CD14-positive monocyte (primary cell): ENCODE data around the gene KCNIP2. TPM values are rescaled to one million over a fixed set of nuclear protein-coding genes. Genes with fewer than 3 reads are reported as not detected.
A peak's percentile ranks its signal among the peaks of the same experiment; 100 is the strongest.

Experiments used
- DNase-seq, 3 donors: peaks; one replicate each; pipeline ENCODE4 v3.0.0-alpha.2; 2011 to 2022
- H2AFZ ChIP-seq: 2 replicates; pipeline ENCODE4 v1.6.0; 2012; ENCODE audit warnings: mild to moderate bottlenecking, low read depth, low read length, inconsistent platforms; ENCODE audit not compliant: insufficient read depth, poor library complexity, severe bottlenecking
- H3K27ac ChIP-seq, 2 donors: 1 replicate in 1 of 2; 2 replicates in 1 of 2; pipeline ENCODE4 v1.5.1; 2012 to 2013; ENCODE audit warnings: low read length in 2 of 2, control low read depth in 1 of 2, inconsistent platforms in 1 of 2, low read depth in 1 of 2, mild to moderate bottlenecking in 1 of 2
- H3K27me3 ChIP-seq, 2 donors: one replicate each; pipeline versions ENCODE4 v1.6.0 to v1.6.1; 2011 to 2013; ENCODE audit warnings: low read length in 2 of 2; ENCODE audit not compliant: control insufficient read depth in 2 of 2, insufficient read depth in 2 of 2
- H3K36me3 ChIP-seq, 2 donors: replicated peaks in 1 of 2; 1 replicate in 1 of 2; 2 replicates in 1 of 2; pipeline versions ENCODE4 v1.5.1 to v1.6.1; 2012 to 2013; ENCODE audit warnings: low read length in 2 of 2, control low read depth in 1 of 2, inconsistent platforms in 1 of 2, mild to moderate bottlenecking in 1 of 2; ENCODE audit not compliant: insufficient read depth in 2 of 2, control insufficient read depth in 1 of 2
- H3K4me1 ChIP-seq, 2 donors: 1 replicate in 1 of 2; 2 replicates in 1 of 2; pipeline versions ENCODE4 v1.5.1 to v1.6.1; 2012 to 2013; ENCODE audit warnings: low read length in 2 of 2, control low read depth in 1 of 2, inconsistent platforms in 1 of 2, mild to moderate bottlenecking in 1 of 2, moderate library complexity in 1 of 2; ENCODE audit not compliant: insufficient read depth in 2 of 2, control insufficient read depth in 1 of 2
- H3K4me2 ChIP-seq: replicated peaks from 2 replicates; pipeline ENCODE3; 2012; ENCODE audit warnings: low read length, moderate library complexity, mild to moderate bottlenecking; ENCODE audit not compliant: poor library complexity, severe bottlenecking; ENCODE audit errors: extremely low read depth
- H3K4me3 ChIP-seq, 3 experiments: fragments of 200-600 bp in 1 of 3; sonication (generic) in 1 of 3; replicated peaks in 1 of 3; 1 replicate in 2 of 3; 2 replicates in 1 of 3; pipeline ENCODE4 v1.5.1; 2011 to 2013; ENCODE audit warnings: low read length in 3 of 3, mild to moderate bottlenecking in 3 of 3, control low read depth in 2 of 3, low read depth in 2 of 3, inconsistent platforms in 1 of 3, moderate library complexity in 1 of 3
- H3K79me2 ChIP-seq: 2 replicates; pipeline ENCODE4 v1.6.0; 2012; ENCODE audit warnings: mild to moderate bottlenecking, control low read depth, inconsistent platforms, low read length, moderate library complexity; ENCODE audit not compliant: insufficient read depth
- H3K9ac ChIP-seq: 2 replicates; pipeline ENCODE4 v1.6.0; 2017; ENCODE audit warnings: low read length, mild to moderate bottlenecking; ENCODE audit not compliant: insufficient read depth, poor library complexity, severe bottlenecking
- H3K9me3 ChIP-seq, 2 donors: replicated peaks in 1 of 2; 1 replicate in 1 of 2; 2 replicates in 1 of 2; pipeline versions ENCODE4 v1.5.1 to v1.6.1; 2012 to 2013; ENCODE audit warnings: low read length in 2 of 2, control low read depth in 1 of 2; ENCODE audit not compliant: control insufficient read depth in 1 of 2, insufficient read depth in 1 of 2
- H4K20me1 ChIP-seq: 2 replicates; pipeline ENCODE4 v1.6.0; 2012; ENCODE audit warnings: mild to moderate bottlenecking, low read length, control low read depth, moderate library complexity; ENCODE audit not compliant: insufficient read depth
- H3K27ac Mint-ChIP-seq, 7 donors: one replicate each; pipeline ENCODE4 v1.8.0; 2020; ENCODE audit warnings: mild to moderate bottlenecking in 7 of 7, mixed read lengths in 7 of 7, moderate library complexity in 6 of 7, inconsistent platforms in 2 of 7
- H3K27me3 Mint-ChIP-seq, 3 donors: one replicate each; pipeline ENCODE4 v1.8.0; 2021 to 2022; ENCODE audit warnings: low read depth in 3 of 3, mild to moderate bottlenecking in 3 of 3, mixed read lengths in 3 of 3, moderate library complexity in 3 of 3, inconsistent platforms in 1 of 3
- H3K36me3 Mint-ChIP-seq, 2 donors: one replicate each; pipeline ENCODE4 v1.8.0; 2020; ENCODE audit warnings: mixed read lengths in 2 of 2, inconsistent platforms in 1 of 2, mild to moderate bottlenecking in 1 of 2
- H3K4me1 Mint-ChIP-seq: one replicate; pipeline ENCODE4 v1.8.0; 2020; ENCODE audit warnings: mild to moderate bottlenecking, mixed read lengths
- H3K4me3 Mint-ChIP-seq, 2 donors: one replicate each; pipeline ENCODE4 v1.8.0; 2020; ENCODE audit warnings: mild to moderate bottlenecking in 2 of 2, mixed read lengths in 2 of 2, moderate library complexity in 1 of 2
- H3K9me3 Mint-ChIP-seq, 7 donors: one replicate each; pipeline ENCODE4 v1.8.0; 2020 to 2022; ENCODE audit warnings: mixed read lengths in 7 of 7, mild to moderate bottlenecking in 6 of 7, moderate library complexity in 6 of 7, inconsistent platforms in 2 of 7
- CTCF ChIP-seq: fragments of 200-600 bp; IDR thresholded peaks from one replicate; pipeline ENCODE4 v1.8.0; 2022; ENCODE audit warnings: antibody characterized with exemption, mild to moderate bottlenecking
- WGBS: methylation state at CpG from one replicate; pipeline ENCODE4 v1.1.5; 2013; ENCODE audit warnings: missing lambda C conversion rate; ENCODE audit not compliant: insufficient coverage; 5-methylcytosine and 5-hydroxymethylcytosine counted together
- intact Hi-C, 2 donors: fragments of 100-400 bp; cut with micrococcal nuclease; formaldehyde crosslinking; loops; one replicate each; pipeline versions ENCODE4 v1.15.0 to v1.15.1; 2023
- polyA plus RNA-seq, 3 donors: library from polyadenylated mRNA; depleted of rRNA in 1 of 3; unstranded in 2 of 3; stranded (reverse) in 1 of 3; fragments of 300-500 nt in 2 of 3; fragments of >200 nt in 1 of 3; fragmentation: Illumina TruSeq in 2 of 3; gene quantifications; 1 replicate in 2 of 3; 2 replicates in 1 of 3; pipeline ENCODE4 v1.2.3, GENCODE V29; 2012 to 2021

Gene KCNIP2
- polyA plus RNA-seq, 3 donors = 0.48 to 2.1 TPM; not detected in 1

- no CpG with 5 or more reads among the region's 4 CpGs for WGBS
- H3K79me2 ChIP-seq = no peaks in the 10 kb centered on the region
- Mint-ChIP-seq H3K36me3 (peaks cover under 1 to 8% of the 10 kb centered on the region in 2 donors), H3K4me1 (peaks cover 60% of the 10 kb centered on the region), H3K4me3 (no peak overlapping the region), H3K9me3 (no peaks in the 10 kb centered on the region), H3K27ac (no peak overlapping the region), H3K27me3 (peaks cover 0 to 2% (median 0%) of the 10 kb centered on the region in 3 donors)
- peaks cover 32% of the 10 kb centered on the region for H4K20me1 ChIP-seq
- no peak overlapping the region for H2AFZ ChIP-seq
- H3K27ac ChIP-seq = no peak overlapping the region
- H3K27me3 ChIP-seq = no peaks in the 10 kb centered on the region
- no peaks in the 10 kb centered on the region for H3K9me3 ChIP-seq
- intact Hi-C loops = loop anchor here in 1 of 2 donors (5.0 kb wide), 1 partner anchor 320 kb away; the partner anchor contains the start of gene NOLC1
- no peak overlapping the region for H3K9ac ChIP-seq
- TF ChIP-seq CTCF = no peak
- no peak overlapping the region for H3K4me2 ChIP-seq
- peaks cover 55 to 59% of the 10 kb centered on the region in 2 donors for H3K4me1 ChIP-seq
- peaks cover 0 to 4% of the 10 kb centered on the region in 2 donors for H3K36me3 ChIP-seq
- H3K4me3 ChIP-seq = no peak overlapping the region
- no peak for DNase-seq
Measured at GRCh38 chr10:101832325-101832771, 11.3 kb downstream of the KCNIP2 start.

GRCh38 chr10:101831169-101831811 lies 12.3 kb downstream of the KCNIP2 start:
- intact Hi-C loops = loop anchor here in 1 of 2 donors (5.0 kb wide), 1 partner anchor 321 kb away; the partner anchor contains the start of gene NOLC1
- no peaks in the 10 kb centered on the region for H3K79me2 ChIP-seq
- peak overlapping the region; percentile 44 to 86 for H3K27ac ChIP-seq
- Mint-ChIP-seq H3K27me3 (peaks cover 0 to 2% (median 0%) of the 10 kb centered on the region in 3 donors), H3K36me3 (peaks cover 4 to 11% of the 10 kb centered on the region in 2 donors), H3K9me3 (no peaks in the 10 kb centered on the region), H3K4me1 (peaks cover 59% of the 10 kb centered on the region), H3K4me3 (peak overlapping the region; percentile 69 to 90), H3K27ac (peak overlapping the region; percentile 66 to 92 (median 86))
- peak in 1 of 3 donors; percentile 49 for DNase-seq
- peaks cover 55 to 59% of the 10 kb centered on the region in 2 donors for H3K4me1 ChIP-seq
- H3K4me2 ChIP-seq = peak overlapping the region; percentile 89
- peaks cover 32% of the 10 kb centered on the region for H4K20me1 ChIP-seq
- peak overlapping the region; percentile 67 for H3K9ac ChIP-seq
- H3K27me3 ChIP-seq = no peaks in the 10 kb centered on the region
- peak overlapping the region; percentile 43 to 76 (median 46) for H3K4me3 ChIP-seq
- H3K36me3 ChIP-seq = peaks cover 0 to 9% of the 10 kb centered on the region in 2 donors
- H2AFZ ChIP-seq = peak overlapping the region; percentile 52
- no peaks in the 10 kb centered on the region for H3K9me3 ChIP-seq
- WGBS = 61% methylated on average over 5 of the region's 9 CpGs
- no peak for TF ChIP-seq CTCF
